ENCODE results near the gene ALDH8A1.

The ALDH8A1 gene, protein sequence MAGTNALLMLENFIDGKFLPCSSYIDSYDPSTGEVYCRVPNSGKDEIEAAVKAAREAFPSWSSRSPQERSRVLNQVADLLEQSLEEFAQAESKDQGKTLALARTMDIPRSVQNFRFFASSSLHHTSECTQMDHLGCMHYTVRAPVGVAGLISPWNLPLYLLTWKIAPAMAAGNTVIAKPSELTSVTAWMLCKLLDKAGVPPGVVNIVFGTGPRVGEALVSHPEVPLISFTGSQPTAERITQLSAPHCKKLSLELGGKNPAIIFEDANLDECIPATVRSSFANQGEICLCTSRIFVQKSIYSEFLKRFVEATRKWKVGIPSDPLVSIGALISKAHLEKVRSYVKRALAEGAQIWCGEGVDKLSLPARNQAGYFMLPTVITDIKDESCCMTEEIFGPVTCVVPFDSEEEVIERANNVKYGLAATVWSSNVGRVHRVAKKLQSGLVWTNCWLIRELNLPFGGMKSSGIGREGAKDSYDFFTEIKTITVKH

DNA sequence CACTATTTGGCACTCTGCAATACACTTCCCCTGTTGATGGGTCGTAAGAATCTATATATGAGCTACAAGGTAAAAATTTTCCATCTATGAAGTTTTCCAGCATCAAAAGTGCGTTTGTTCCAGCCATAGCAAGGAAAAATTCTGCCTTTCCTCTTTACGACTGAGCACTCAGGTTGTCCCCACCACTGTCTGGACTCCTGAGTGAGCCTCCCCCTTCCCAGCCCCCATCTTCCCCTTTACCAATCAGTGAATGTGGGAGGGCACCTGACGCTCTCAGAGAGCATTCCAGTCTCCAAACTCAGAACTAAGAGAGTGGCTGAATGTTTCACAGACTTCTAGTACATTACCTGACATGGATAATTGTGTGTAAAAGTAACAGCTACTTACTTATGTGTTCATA is at the start of gene ALDH8A1:
Gene ALDH8A1, minus strand, starts transcription at position 175 of the 400 bp plus-strand sequence. Its CDS starts 48 bp downstream, at position 127.
- FAIRE-seq (no peak), DNase-seq (ENCODE audit: extremely low spot score, insufficient read length, low read depth) (no peak)

DNA sequence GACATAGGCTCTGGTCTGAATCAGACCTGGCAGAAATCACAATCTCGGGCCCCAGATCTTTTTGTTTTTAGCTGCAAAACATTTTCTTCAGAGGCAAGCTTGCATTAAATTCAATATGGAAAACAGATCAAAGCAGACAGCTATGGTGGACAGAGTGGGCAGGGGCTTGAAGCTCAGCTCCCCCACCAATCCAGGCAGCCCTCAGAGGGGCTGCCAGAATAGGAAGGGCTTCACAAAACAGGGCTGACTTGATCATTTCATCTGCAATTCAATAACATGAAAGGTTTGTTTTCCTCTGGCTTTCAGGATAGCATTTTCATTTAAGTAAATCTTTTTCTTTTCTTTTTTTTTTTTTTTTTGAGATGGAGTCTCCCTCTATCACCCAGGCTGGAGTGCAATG is 49.2 kb upstream of the ALDH8A1 start:
- DNase-seq (ENCODE audit: extremely low spot score, insufficient read length, low read depth) (no peak), FAIRE-seq (no peak)

DNA sequence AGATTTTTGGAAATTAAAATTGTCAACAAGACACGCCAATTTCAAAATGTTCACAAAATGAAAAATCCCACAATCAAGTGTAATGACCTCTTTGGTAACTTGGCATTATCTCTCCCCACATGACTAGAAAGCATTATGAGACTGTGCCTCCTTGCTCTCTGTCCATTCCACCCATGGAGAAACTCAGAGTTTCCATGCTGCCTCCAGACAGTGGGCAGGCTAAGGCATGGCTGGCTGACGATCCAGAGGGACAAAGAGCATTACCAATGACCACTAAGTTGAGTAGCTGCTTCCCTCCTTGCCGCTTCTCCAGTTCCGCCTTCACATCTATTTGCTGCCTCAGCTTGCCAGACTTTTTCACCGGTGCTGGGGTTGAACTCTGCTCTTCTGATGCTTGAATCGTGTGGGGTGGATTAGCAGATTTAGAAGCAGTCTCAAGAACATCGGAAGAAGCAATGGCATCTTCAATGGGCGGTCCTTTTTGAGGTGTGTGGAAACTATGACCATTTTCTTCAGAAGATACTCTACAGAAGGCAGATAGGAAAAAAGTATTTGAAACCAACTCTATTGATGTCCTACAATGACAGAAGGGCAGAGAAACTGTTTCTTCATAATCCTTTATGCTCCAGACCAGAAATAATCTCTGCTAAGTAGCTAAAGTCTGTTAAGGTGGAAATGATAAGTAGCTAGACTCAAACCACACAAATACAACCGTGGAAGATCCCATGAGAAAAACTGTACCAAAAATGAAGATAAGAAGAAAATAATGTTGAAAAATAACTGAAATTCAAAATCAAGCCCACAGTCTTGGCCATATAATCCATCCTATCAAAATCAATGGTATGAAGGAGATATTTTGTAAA is 47.5 kb upstream of the ALDH8A1 start:
- DNase-seq (ENCODE audit: extremely low spot score, insufficient read length, low read depth) (no peak), FAIRE-seq (no peak)

- DNase-seq (ENCODE audit: extremely low spot score, insufficient read length, low read depth) (no peak), FAIRE-seq (no peak)
Measured at GRCh38 chr6:134995536-134995935, 45.6 kb upstream of the ALDH8A1 start.

GRCh38 chr6:134994431-134994830 is 44.5 kb upstream of the ALDH8A1 start:
- FAIRE-seq (no peak), DNase-seq (ENCODE audit: extremely low spot score, insufficient read length, low read depth) (no peak)

DNA sequence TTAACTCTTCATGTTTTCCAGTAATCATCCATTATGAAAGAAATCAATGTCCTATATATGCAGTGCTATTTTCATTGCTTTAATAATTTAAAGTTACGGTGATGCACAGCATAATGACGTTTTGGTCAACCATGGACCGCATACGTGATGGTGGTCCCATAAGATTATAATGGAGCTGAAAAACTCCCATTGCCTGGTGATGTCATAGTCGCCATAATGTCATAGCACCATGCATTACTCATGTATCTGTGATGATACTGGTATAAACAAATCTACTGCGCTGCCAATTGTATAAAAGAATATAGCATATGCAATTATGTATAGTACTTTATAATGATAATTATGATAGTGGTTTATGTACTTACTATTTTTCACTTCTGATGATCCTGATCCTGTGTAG is 42.3 kb upstream of the ALDH8A1 start:
- FAIRE-seq (no peak), DNase-seq (ENCODE audit: extremely low spot score, insufficient read length, low read depth) (no peak)

DNA sequence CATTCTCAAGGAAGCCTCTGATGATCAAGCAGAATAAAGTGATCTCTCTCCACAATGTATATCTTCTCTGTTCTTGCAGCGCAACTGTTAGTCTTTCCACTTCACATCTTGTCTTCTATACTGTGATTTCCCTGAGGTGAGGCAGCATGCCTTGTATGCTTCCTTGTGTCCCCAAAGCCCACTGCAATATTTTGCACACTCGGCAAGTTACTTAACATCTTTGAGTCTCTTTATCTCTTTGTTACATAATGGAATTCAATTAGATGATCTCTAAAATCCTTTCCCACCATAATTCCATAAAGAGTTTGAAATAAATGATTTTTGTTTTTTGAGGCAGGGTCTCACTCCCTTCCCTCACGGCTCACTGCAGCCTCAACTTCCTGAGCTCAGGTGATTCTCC is 40.4 kb upstream of the ALDH8A1 start:
- FAIRE-seq (no peak), DNase-seq (ENCODE audit: extremely low spot score, insufficient read length, low read depth) (no peak)

DNA sequence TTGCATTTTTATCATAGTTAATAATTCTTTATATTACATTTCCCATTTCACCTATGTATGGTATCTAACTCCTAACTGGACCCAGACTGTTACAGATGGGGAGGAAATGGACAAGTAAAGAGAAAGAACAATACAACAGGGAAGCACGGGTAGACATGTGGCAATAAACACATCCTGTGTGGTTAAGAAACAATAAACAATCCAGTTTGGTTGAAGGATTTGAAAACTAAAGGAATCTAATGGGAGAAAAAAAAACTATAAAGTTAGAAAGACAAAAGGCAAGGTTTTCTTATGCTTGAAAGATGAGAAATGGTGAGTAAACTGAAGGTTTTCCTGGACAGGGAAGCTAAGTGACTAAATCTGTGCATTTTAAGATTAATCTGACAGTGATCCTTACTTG is 34.9 kb upstream of the ALDH8A1 start:
- no peak for FAIRE-seq
- no peak for DNase-seq (ENCODE audit: extremely low spot score, insufficient read length, low read depth)

DNA sequence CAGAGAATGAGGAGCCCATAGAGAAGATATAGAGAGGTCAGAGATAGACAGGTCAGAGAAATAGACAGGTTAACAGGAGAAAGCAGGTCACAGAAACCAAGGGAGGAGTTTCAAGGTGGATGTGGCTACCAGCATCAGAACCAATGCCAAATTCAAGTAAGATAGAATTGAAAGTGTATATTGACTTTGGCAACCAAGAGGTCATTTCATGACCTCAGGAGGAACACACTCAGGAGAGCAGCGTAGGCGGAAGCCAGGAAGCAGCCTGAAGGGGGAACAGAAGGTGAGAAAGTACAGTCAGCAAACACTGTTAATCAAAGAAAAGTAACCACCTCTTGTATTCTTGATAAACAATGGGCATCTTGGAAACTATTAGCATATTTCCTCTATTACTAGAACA is 33.9 kb upstream of the ALDH8A1 start:
- no peak for DNase-seq (ENCODE audit: extremely low spot score, insufficient read length, low read depth)
- FAIRE-seq, result no peak

DNA sequence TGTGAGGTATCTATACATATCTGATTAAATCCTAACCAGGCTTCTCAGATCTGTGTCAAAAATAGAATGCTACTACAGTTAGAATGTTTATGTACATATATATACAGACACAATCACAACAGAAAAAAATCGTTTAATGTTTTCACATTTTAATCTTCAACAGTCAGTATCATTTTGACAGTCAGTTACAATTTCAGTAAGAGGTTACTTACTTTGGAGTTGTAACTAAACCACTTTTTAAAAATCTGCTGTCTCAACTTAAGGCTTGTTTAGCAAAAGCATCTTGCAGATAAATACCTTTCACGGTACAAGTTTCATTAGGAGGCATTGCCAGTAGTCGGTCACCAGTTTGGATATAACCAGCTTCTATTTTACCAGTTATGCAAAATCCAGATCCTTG is 32.3 kb upstream of the ALDH8A1 start:
- FAIRE-seq (peak; percentile 42), DNase-seq (ENCODE audit: extremely low spot score, insufficient read length, low read depth) (no peak)

- DNase-seq (ENCODE audit: extremely low spot score, insufficient read length, low read depth) (no peak), FAIRE-seq (peak; percentile 29)
Measured at GRCh38 chr6:134980846-134981245, 30.9 kb upstream of the ALDH8A1 start.

- peak; percentile 7 for DNase-seq (ENCODE audit: extremely low spot score, insufficient read length, low read depth)
- FAIRE-seq, result peak; percentile 92
Measured at GRCh38 chr6:134979142-134979541, 29.2 kb upstream of the ALDH8A1 start.

DNA sequence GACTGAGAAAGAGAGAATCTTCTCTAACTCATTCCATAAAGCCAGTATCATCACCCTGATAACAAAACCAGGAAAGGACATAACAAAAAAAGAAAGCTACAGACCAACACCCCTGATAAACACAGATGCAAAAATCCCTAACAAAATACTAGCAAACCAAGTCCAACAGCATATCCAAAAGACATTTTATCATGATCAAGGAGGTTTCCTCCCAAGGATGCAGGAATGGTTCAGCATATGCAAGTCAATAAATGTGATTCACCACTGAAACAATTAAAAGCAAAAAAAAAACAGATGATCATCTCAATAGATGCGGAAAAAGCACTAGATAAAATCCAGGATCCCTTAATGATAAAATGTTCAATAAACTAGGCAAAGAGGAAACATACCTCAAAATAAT is 24.5 kb upstream of the ALDH8A1 start:
- DNase-seq (ENCODE audit: extremely low spot score, insufficient read length, low read depth), result no peak
- FAIRE-seq, result no peak

DNA sequence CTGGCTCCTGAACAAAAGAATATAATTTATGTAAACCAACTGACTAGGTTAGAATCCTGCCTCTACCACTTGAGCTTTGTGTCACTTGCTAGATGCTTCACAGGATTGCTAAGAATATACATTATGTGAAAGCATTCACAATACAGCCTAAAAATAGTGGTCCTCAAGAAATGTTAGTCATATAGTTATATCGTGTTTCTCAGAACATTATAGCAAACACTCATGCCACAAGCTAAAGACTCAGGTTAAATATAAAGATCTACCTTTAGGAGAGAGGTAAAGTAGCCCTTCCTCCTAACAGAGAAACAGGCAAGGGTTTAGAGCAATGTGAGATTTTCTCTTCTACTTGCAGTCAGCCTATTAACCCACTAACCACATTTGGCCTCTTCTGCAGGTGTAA is 17.8 kb upstream of the ALDH8A1 start:
- DNase-seq (ENCODE audit: extremely low spot score, insufficient read length, low read depth) (no peak), FAIRE-seq (no peak)

GRCh38 chr6:134964451-134965203 is 14.7 kb upstream of the ALDH8A1 start:
- DNase-seq (ENCODE audit: extremely low spot score, insufficient read length, low read depth) (no peak), FAIRE-seq (no peak)

- no peak for DNase-seq (ENCODE audit: extremely low spot score, insufficient read length, low read depth)
- no peak for FAIRE-seq
Measured at GRCh38 chr6:134962421-134962820, 12.5 kb upstream of the ALDH8A1 start.

- FAIRE-seq, result no peak
Measured at GRCh38 chr6:134961366-134961765, 11.5 kb upstream of the ALDH8A1 start.

GRCh38 chr6:134959603-134960002 is 9.7 kb upstream of the ALDH8A1 start:
- DNase-seq (ENCODE audit: extremely low spot score, insufficient read length, low read depth) (no peak), FAIRE-seq (no peak)

More at GRCh38 chr6:134961366-134961765, 11.5 kb upstream of the ALDH8A1 start:
- no peak for DNase-seq (ENCODE audit: extremely low spot score, insufficient read length, low read depth)

- FAIRE-seq (no peak), DNase-seq (ENCODE audit: extremely low spot score, insufficient read length, low read depth) (no peak)
Measured at GRCh38 chr6:134956676-134957075, 6.8 kb upstream of the ALDH8A1 start.

GRCh38 chr6:134956032-134956431 is 6.1 kb upstream of the ALDH8A1 start:
- FAIRE-seq (no peak), DNase-seq (ENCODE audit: extremely low spot score, insufficient read length, low read depth) (no peak)

Measured in GM18507 (cell line).